ENCODE measurements around the gene CDH10.

The CDH10 gene

GRCh38 chr5:24633715-24634325, 11.0 kb downstream of the CDH10 start:
- no peaks in the 10 kb centered on the region for H3K27me3 ChIP-seq
- H3K4me3 ChIP-seq = no peak overlapping the region

GRCh38 chr5:24632353-24632752, 12.4 kb downstream of the CDH10 start:
- Histone ChIP-seq H3K27me3 (no peaks in the 10 kb centered on the region), H3K4me3 (no peak overlapping the region), H3K9me3 (no peaks in the 10 kb centered on the region), H3K4me1 (no peaks in the 10 kb centered on the region), H3K27ac (no peak overlapping the region), H3K36me3 (no peaks in the 10 kb centered on the region)
- TF ChIP-seq CTCF (IDR thresholded peaks at IDR 0.05) = no peak
- DNase-seq = no peak
- intact Hi-C loops (cut with DNase I; ENCODE audit: low total_unique reads) = no loop called here

More at GRCh38 chr5:24633715-24634325, 11.0 kb downstream of the CDH10 start:
- Histone ChIP-seq H3K36me3 (no peaks in the 10 kb centered on the region), H3K4me1 (no peaks in the 10 kb centered on the region), H3K9me3 (no peaks in the 10 kb centered on the region), H3K27ac (no peak overlapping the region)
- no peak for DNase-seq
- intact Hi-C loops (cut with DNase I; ENCODE audit: low total_unique reads) = no loop called here
- TF ChIP-seq CTCF (IDR thresholded peaks at IDR 0.05) = peak; percentile 44 to 46

GRCh38 chr5:24630918-24631317, 13.9 kb downstream of the CDH10 start:
- Histone ChIP-seq H3K4me3 (no peak overlapping the region), H3K36me3 (no peaks in the 10 kb centered on the region), H3K9me3 (no peaks in the 10 kb centered on the region), H3K27me3 (no peaks in the 10 kb centered on the region), H3K4me1 (no peaks in the 10 kb centered on the region), H3K27ac (no peak overlapping the region)
- TF ChIP-seq CTCF (IDR thresholded peaks at IDR 0.05) = no peak
- intact Hi-C loops (cut with DNase I; ENCODE audit: low total_unique reads) = no loop called here
- DNase-seq = no peak

- no peaks in the 10 kb centered on the region for H3K4me1 ChIP-seq
- no peak for DNase-seq
- intact Hi-C loops (cut with DNase I; ENCODE audit: low total_unique reads) = no loop called here
- no peak for TF ChIP-seq CTCF (IDR thresholded peaks at IDR 0.05)
- H3K27me3 ChIP-seq = no peaks in the 10 kb centered on the region
- no peaks in the 10 kb centered on the region for H3K9me3 ChIP-seq
- no peak overlapping the region for H3K27ac ChIP-seq
- no peak overlapping the region for H3K4me3 ChIP-seq
- no peaks in the 10 kb centered on the region for H3K36me3 ChIP-seq
Measured at GRCh38 chr5:24629798-24630197, 15.0 kb downstream of the CDH10 start.

GRCh38 chr5:24624872-24625271, 19.9 kb downstream of the CDH10 start:
- no peak overlapping the region for H3K4me3 ChIP-seq
- no peaks in the 10 kb centered on the region for H3K27me3 ChIP-seq
- H3K36me3 ChIP-seq = no peaks in the 10 kb centered on the region
- DNase-seq = no peak
- no peak for TF ChIP-seq CTCF (IDR thresholded peaks at IDR 0.05)
- H3K27ac ChIP-seq = no peak overlapping the region
- intact Hi-C loops (cut with DNase I; ENCODE audit: low total_unique reads) = no loop called here
- H3K4me1 ChIP-seq = no peaks in the 10 kb centered on the region
- H3K9me3 ChIP-seq = no peaks in the 10 kb centered on the region

GRCh38 chr5:24623624-24624023, 21.2 kb downstream of the CDH10 start:
- H3K4me3 ChIP-seq = no peak overlapping the region
- no peak for TF ChIP-seq CTCF (IDR thresholded peaks at IDR 0.05)
- no peak overlapping the region for H3K27ac ChIP-seq
- no peaks in the 10 kb centered on the region for H3K36me3 ChIP-seq
- no peaks in the 10 kb centered on the region for H3K27me3 ChIP-seq
- DNase-seq = no peak
- H3K9me3 ChIP-seq = no peaks in the 10 kb centered on the region
- intact Hi-C loops (cut with DNase I; ENCODE audit: low total_unique reads) = no loop called here
- no peaks in the 10 kb centered on the region for H3K4me1 ChIP-seq

Measured in tibial artery (tissue), 4 donors.